OCI-LY3 (cell line): ENCODE data around the gene GPR55.

Experiments used
- H2AFZ ChIP-seq: fragments of 200-600, 300-600 bp; shearing (Covaris generic); 2 replicates; pipeline ENCODE4 v1.6.0; 2014; ENCODE audit warnings: antibody characterized with exemption, low read depth, low read length
- H3K27ac ChIP-seq: fragments of 200-600, 300-600 bp; sonication (generic); 2 replicates; pipeline ENCODE4 v1.5.1; 2014; ENCODE audit warnings: mild to moderate bottlenecking, low read length, moderate library complexity, mixed read lengths
- H3K27me3 ChIP-seq: fragments of 200-600, 300-600 bp; sonication (generic); 2 replicates; pipeline ENCODE4 v1.6.1; 2014; ENCODE audit warnings: low read depth, low read length, mixed read lengths
- H3K36me3 ChIP-seq: fragments of 200-600, 300-600 bp; sonication (generic); replicated peaks from 2 replicates; pipeline ENCODE3; 2014; ENCODE audit warnings: low read depth, low read length, mixed read lengths
- H3K4me1 ChIP-seq: fragments of 300-600, 200-600 bp; sonication (generic); 2 replicates; pipeline ENCODE4 v1.6.1; 2014; ENCODE audit warnings: low read length, mixed read lengths
- H3K4me2 ChIP-seq: fragments of 200-600, 300-600 bp; sonication (generic); 2 replicates; pipeline ENCODE4 v1.6.1; 2014; ENCODE audit warnings: low read length, mixed read lengths
- H3K4me3 ChIP-seq: fragments of 300-600, 200-600 bp; sonication (generic); 2 replicates; pipeline ENCODE4 v1.5.1; 2014; ENCODE audit warnings: antibody characterized with exemption, mild to moderate bottlenecking, low read length, moderate library complexity
- H3K79me2 ChIP-seq: fragments of 300-600, 200-600 bp; shearing (Covaris generic); 2 replicates; pipeline ENCODE4 v1.6.1; 2014; ENCODE audit warnings: mild to moderate bottlenecking, low read length, mixed read lengths
- H3K9ac ChIP-seq: fragments of 300-600, 200-600 bp; shearing (Covaris generic); 2 replicates; pipeline ENCODE4 v1.6.0; 2014; ENCODE audit warnings: mild to moderate bottlenecking, low read length, moderate library complexity
- H3K9me3 ChIP-seq: fragments of 200-600, 300-600 bp; shearing (Covaris generic); 2 replicates; pipeline ENCODE4 v1.6.1; 2014; ENCODE audit warnings: low read length, mixed read lengths; ENCODE audit not compliant: insufficient read depth
- H4K20me1 ChIP-seq: fragments of 200-600, 300-600 bp; sonication (generic); 2 replicates; pipeline ENCODE4 v1.6.1; 2016; ENCODE audit warnings: low read length, mixed read lengths; ENCODE audit not compliant: insufficient read depth
- EZH2phosphoT487 ChIP-seq: fragments of 200-600 bp; shearing (Covaris generic); IDR thresholded peaks from 2 replicates; pipeline ENCODE4 v1.6.1; 2018; ENCODE audit warnings: antibody characterized with exemption, mixed run types, low read depth
- TF ChIP-seq, protein P1 (sequence below): fragments of 200-600, 300-600 bp; sonication (generic); IDR thresholded peaks from 2 replicates; pipeline ENCODE4 v1.5.1; 2014; ENCODE audit warnings: antibody characterized with exemption, low read length, low read depth

The GPR55 gene

DNA sequence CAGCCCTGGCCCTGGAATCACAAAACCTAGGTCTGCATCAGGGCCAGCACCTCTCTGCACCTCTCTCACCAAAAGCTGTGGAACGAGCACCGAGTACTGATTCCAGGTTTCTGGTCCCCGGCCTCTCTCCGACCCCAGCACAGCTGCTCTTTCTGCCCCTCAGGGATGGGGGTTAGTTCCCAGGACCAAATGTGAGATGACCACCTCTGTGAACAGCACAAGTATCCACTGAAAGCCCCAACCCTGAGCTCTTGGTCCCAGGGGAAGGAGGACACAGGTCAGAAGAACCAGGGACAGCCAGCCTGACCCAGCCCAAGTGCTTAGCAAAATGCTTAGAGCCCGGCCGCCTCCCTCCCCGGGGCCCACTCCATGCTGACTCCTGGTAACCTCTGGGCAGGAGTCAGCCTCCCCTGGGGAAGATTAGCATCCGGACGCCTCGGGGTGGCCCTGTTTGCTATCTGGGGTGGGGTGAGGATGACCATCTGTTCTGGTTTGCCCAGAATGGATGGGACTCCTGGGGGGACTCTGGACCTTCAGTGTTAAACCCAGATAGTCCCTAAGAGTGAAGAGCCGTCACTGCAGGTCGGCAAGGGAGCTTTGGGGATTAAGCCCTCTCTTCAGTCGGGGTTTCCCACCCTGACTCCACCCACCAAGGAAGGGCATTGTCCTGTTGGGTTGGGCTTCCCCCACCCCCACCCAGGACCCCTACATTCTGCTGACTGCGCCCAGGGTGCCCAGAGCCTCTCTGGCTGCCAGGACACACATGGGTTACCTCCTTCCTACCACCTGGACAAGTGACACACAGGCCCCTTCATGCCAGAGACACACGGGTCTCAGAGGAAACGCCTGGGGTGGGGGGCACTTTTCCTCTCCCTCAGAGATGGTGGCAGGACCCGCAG is 9.4 kb upstream of the GPR55 start:
- no peaks in the 10 kb centered on the region for H3K36me3 ChIP-seq
- H4K20me1 ChIP-seq = no peaks in the 10 kb centered on the region
- no peak overlapping the region for H3K4me3 ChIP-seq
- H3K27me3 ChIP-seq = no peaks in the 10 kb centered on the region
- H3K4me2 ChIP-seq = no peak overlapping the region
- no peaks in the 10 kb centered on the region for H3K79me2 ChIP-seq
- 0 out of 2 replicates have a peak, but pooled peaks cover 3% of the 10 kb centered on the region for H3K9me3 ChIP-seq
- H2AFZ ChIP-seq = no peak overlapping the region
- TF ChIP-seq EZH2phosphoT487 = no peak
- TF ChIP-seq, protein P1, sequence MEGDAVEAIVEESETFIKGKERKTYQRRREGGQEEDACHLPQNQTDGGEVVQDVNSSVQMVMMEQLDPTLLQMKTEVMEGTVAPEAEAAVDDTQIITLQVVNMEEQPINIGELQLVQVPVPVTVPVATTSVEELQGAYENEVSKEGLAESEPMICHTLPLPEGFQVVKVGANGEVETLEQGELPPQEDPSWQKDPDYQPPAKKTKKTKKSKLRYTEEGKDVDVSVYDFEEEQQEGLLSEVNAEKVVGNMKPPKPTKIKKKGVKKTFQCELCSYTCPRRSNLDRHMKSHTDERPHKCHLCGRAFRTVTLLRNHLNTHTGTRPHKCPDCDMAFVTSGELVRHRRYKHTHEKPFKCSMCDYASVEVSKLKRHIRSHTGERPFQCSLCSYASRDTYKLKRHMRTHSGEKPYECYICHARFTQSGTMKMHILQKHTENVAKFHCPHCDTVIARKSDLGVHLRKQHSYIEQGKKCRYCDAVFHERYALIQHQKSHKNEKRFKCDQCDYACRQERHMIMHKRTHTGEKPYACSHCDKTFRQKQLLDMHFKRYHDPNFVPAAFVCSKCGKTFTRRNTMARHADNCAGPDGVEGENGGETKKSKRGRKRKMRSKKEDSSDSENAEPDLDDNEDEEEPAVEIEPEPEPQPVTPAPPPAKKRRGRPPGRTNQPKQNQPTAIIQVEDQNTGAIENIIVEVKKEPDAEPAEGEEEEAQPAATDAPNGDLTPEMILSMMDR = no peak
- no peak overlapping the region for H3K9ac ChIP-seq
- H3K27ac ChIP-seq = no peak overlapping the region
- H3K4me1 ChIP-seq = peaks cover under 1% of the 10 kb centered on the region; the same call in 1 of the 2 replicates

DNA sequence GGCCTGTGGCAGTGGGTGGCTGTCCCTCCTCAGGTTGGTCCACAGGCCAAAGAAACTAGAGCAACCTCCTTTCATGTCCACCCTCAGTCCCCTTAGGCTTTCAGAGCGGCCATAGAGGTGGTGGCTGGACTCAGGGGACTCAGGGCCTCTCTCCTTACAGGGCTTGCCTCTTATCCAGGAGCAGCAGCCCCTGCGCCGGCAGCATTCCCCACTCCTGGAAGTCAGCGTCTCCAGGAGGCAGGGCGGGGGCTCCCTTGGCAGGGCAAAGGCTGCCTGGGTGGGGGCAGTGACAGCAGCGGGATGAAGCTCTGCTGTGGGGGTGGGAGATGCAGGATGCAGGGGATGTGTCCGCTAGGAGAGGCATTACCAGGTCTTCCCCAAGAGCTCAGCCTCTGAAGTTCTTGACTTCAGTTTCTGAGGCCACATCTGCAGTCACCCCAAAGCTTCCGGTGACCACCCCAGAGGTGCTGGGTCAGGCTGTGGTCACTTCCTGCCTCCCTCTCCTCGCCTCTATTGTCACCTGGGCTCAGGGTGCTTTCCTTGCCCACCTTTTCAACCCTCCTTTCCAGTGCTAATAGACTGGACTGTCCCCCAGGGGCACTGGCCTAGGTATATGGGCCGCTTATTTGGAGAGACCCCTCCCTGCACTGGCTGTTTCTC is 8.6 kb upstream of the GPR55 start:
- no peaks in the 10 kb centered on the region for H3K79me2 ChIP-seq
- no peak for TF ChIP-seq EZH2phosphoT487
- TF ChIP-seq, protein P1 = no peak
- no peak overlapping the region for H3K4me2 ChIP-seq
- H3K4me1 ChIP-seq = peaks cover 6% of the 10 kb centered on the region; the same call in 1 of the 2 replicates
- no peak overlapping the region for H3K4me3 ChIP-seq
- no peaks in the 10 kb centered on the region for H3K27me3 ChIP-seq
- H3K36me3 ChIP-seq = no peaks in the 10 kb centered on the region
- H3K9me3 ChIP-seq = 0 out of 2 replicates have a peak, but pooled peaks cover 3% of the 10 kb centered on the region
- no peak overlapping the region for H2AFZ ChIP-seq
- no peak overlapping the region for H3K9ac ChIP-seq
- H3K27ac ChIP-seq = no peak overlapping the region
- H4K20me1 ChIP-seq = no peaks in the 10 kb centered on the region

DNA sequence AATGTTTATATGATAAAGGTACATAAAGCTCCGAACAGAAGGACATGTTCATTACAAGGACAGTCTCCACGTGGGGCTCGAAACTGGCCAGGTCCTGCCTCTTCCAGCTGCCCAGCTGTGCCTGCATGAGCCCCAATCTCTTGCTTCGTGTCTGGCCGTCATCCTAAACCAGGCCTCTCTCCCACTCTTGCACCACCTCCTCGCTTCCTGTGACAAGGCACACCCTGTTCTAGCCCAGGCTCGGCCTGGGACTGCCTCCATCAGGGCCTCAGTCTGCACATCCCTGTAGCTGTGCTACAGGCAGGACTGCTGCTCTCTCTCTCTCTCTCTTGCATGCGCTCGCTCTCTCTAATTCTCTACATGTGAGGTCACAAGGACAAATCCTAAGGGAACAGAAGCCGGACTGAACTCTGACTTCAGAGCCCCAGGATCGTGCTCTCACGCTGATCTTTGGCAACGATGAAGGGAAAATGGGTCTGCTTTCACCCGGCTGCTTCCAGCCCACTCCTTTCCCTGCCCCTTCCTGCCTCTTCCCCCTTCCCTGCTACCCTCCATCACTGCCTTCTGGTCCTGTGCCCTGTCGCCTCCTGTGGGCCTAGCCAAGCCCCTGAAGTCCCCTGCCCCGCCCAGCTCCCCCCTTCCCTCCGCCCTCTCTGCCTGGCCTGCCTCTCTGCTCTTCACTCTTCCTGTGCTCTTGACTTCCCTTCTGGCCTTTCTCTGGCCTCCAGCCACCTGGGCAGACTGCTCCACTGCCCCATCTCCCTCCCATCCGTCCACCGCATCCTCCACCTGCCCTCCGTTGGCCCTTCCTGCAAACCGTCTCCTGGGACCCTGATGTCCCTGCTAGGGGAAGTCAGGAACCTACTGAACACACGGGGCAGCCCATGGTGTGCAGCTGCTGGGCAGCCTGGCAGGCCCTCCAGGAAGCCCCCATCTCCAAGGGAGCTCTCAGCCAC is 7.8 kb upstream of the GPR55 start:
- TF ChIP-seq, protein P1 = no peak

More for the DNA sequence above, 7.8 kb upstream of the GPR55 start:
- Histone ChIP-seq H4K20me1 (no peaks in the 10 kb centered on the region), H3K9ac (no peak overlapping the region), H3K27ac (no peak overlapping the region), H3K36me3 (no peaks in the 10 kb centered on the region), H3K4me1 (peaks cover 11% of the 10 kb centered on the region; the same call in 1 of the 2 replicates), H3K9me3 (0 out of 2 replicates have a peak, but pooled peaks cover 3% of the 10 kb centered on the region), H2AFZ (no peak overlapping the region), H3K27me3 (no peaks in the 10 kb centered on the region), H3K79me2 (no peaks in the 10 kb centered on the region), H3K4me2 (no peak overlapping the region), H3K4me3 (no peak overlapping the region)
